ENCODE data around the gene PRKN.

DNA sequence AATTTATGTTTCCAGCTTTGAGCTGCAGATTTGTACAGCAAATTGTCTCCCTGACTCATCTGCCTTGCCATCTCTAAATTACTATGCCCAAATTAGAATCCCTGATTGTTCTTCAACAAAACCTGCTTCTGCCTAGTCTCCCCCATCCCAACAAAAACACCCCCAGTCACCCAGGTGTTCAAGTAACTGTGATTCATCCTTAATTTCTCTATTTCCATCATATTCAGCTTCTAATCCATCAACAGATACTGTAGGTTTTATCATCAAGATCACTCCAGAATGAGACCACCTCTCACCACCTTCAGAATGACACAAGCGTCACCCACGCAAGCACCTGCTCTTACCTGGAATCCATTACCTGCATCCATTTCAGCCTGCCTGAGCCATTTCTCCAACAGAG, 498.5 kb downstream of the PRKN start:
- TF ChIP-seq, protein P1, sequence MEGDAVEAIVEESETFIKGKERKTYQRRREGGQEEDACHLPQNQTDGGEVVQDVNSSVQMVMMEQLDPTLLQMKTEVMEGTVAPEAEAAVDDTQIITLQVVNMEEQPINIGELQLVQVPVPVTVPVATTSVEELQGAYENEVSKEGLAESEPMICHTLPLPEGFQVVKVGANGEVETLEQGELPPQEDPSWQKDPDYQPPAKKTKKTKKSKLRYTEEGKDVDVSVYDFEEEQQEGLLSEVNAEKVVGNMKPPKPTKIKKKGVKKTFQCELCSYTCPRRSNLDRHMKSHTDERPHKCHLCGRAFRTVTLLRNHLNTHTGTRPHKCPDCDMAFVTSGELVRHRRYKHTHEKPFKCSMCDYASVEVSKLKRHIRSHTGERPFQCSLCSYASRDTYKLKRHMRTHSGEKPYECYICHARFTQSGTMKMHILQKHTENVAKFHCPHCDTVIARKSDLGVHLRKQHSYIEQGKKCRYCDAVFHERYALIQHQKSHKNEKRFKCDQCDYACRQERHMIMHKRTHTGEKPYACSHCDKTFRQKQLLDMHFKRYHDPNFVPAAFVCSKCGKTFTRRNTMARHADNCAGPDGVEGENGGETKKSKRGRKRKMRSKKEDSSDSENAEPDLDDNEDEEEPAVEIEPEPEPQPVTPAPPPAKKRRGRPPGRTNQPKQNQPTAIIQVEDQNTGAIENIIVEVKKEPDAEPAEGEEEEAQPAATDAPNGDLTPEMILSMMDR (IDR thresholded peaks at IDR 0.05; ENCODE audit: insufficient read depth, low read depth, low read length): no peak
- no peak for TF ChIP-seq EZH2 (IDR thresholded peaks at IDR 0.05; ENCODE audit: insufficient read depth, low read length)
